ENCODE results near the gene SSX7.
"Not testable (repeated sequence)": the region's sequence is repeated elsewhere in the genome, so short reads cannot be mapped to it uniquely, and the experiment has no call there.

Gene SSX7

GRCh38 chrX:52654800-52655199 is at the start of gene SSX7:
TSS of gene SSX7 (minus strand) at chrX:52654900. CDS start at chrX:52653472, 1,428 bp downstream.
- DNase-seq (ENCODE audit: low read depth): not testable (repeated sequence)

GRCh38 chrX:52692034-52692433 is 37.3 kb upstream of the SSX7 start:
- DNase-seq (ENCODE audit: low read depth): not testable (repeated sequence)

GRCh38 chrX:52662218-52662617 is 7.5 kb upstream of the SSX7 start:
- not testable (repeated sequence) for DNase-seq (ENCODE audit: low read depth)

- DNase-seq (ENCODE audit: low read depth): not testable (repeated sequence)
Measured at GRCh38 chrX:52655475-52655874, 775 bp upstream of the SSX7 start.

GRCh38 chrX:52650676-52651075 is 4.0 kb downstream of the SSX7 start:
- DNase-seq (ENCODE audit: low read depth): not testable (repeated sequence)

- DNase-seq (ENCODE audit: low read depth): not testable (repeated sequence)
Measured at GRCh38 chrX:52648956-52649355, 5.7 kb downstream of the SSX7 start.

GRCh38 chrX:52628483-52628882 is 26.2 kb downstream of the SSX7 start:
- not testable (repeated sequence) for DNase-seq (ENCODE audit: low read depth)

GRCh38 chrX:52620661-52621060 is 34.0 kb downstream of the SSX7 start:
- not testable (repeated sequence) for DNase-seq (ENCODE audit: low read depth)

GRCh38 chrX:52608961-52609360 is 45.7 kb downstream of the SSX7 start:
- DNase-seq (ENCODE audit: low read depth): peak; percentile 15

- not testable (repeated sequence) for DNase-seq (ENCODE audit: low read depth)
Measured at GRCh38 chrX:52603151-52603550, 51.5 kb downstream of the SSX7 start.

- DNase-seq (ENCODE audit: low read depth): no peak
Measured at GRCh38 chrX:52598886-52599285, 55.8 kb downstream of the SSX7 start.

GRCh38 chrX:52594658-52595057 is 60.0 kb downstream of the SSX7 start:
- no peak for DNase-seq (ENCODE audit: low read depth)

Data from EH (cell line).